ENCODE measurements around the gene ROBO3.
A peak's percentile ranks its signal among the peaks of the same experiment; 100 is the strongest.

ROBO3 gene

GRCh38 chr11:124875401-124875800, 10.2 kb downstream of the ROBO3 start:
- Histone ChIP-seq H3K27me3 (ENCODE audit: low read length) (no peaks in the 10 kb centered on the region), H3K4me2 (ENCODE audit: low read depth, low read length, poor library complexity, severe bottlenecking) (no peak overlapping the region), H3K9ac (ENCODE audit: low read length) (no peak overlapping the region)

DNA sequence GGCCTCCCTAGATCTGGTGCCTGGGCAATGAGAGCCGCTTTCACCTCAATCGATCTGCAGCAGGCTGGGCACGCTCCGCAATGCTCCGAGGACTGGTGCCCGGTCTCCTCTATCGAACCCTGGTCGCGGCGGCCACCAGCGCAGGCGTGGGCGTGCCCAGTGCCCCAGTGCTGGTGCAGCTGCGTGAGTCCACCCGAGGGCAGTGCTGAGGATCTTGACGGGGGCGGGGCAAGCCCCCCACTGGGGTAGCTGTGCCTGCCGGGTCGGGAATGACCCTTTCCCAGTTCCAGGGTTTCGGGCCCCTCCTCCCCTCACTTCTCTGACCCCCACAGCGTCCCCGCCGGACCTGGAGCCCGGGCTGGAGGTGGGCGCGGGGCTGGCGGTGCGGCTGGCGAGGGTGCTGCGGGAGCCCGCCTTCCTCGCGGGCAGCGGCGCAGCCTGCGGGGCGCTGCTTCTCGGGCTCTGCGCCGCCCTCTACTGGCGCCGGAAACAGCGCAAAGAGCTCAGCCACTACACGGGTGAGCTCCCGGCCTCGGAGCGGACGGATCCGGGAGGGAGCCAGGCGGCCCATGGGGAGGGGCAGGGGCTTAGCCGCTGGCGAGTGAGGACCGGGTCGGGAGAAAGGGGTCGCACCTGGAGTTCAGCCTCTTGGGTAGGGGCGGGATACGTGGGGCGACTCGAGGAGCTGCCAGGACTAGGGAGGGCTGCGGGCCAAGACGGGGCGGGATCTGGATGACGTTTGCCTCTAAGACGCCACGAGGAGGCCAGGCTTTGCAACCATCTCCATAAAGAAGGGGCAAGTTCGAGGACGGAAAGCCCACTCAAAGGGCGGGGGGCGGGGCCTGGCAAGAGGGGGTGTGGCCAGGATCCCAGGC, 10.9 kb downstream of the ROBO3 start:
- no peaks in the 10 kb centered on the region for H4K20me1 ChIP-seq (ENCODE audit: low read depth, low read length)
- H3K9me3 ChIP-seq (ENCODE audit: insufficient read depth, low read length): no peaks in the 10 kb centered on the region
- H3F3A ChIP-seq (ENCODE audit: insufficient read depth): no peaks in the 10 kb centered on the region
- H3K4me2 ChIP-seq (ENCODE audit: low read depth, low read length, poor library complexity, severe bottlenecking): peak overlapping the region; percentile 69
- H3K9me2 ChIP-seq (replicated peaks; ENCODE audit: insufficient read depth, low read length): no peaks in the 10 kb centered on the region
- H3K36me3 ChIP-seq (ENCODE audit: low read length): no peaks in the 10 kb centered on the region
- peak overlapping the region; percentile 51 for H3K9ac ChIP-seq (ENCODE audit: low read length)
- peak; percentile 88; the same call in 1 of the 2 replicates for TF ChIP-seq EZH2phosphoT487 (conservative IDR thresholded peaks at IDR 0.05; ENCODE audit: low read length)
- TF ChIP-seq, protein P1, sequence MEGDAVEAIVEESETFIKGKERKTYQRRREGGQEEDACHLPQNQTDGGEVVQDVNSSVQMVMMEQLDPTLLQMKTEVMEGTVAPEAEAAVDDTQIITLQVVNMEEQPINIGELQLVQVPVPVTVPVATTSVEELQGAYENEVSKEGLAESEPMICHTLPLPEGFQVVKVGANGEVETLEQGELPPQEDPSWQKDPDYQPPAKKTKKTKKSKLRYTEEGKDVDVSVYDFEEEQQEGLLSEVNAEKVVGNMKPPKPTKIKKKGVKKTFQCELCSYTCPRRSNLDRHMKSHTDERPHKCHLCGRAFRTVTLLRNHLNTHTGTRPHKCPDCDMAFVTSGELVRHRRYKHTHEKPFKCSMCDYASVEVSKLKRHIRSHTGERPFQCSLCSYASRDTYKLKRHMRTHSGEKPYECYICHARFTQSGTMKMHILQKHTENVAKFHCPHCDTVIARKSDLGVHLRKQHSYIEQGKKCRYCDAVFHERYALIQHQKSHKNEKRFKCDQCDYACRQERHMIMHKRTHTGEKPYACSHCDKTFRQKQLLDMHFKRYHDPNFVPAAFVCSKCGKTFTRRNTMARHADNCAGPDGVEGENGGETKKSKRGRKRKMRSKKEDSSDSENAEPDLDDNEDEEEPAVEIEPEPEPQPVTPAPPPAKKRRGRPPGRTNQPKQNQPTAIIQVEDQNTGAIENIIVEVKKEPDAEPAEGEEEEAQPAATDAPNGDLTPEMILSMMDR (IDR thresholded peaks at IDR 0.05; ENCODE audit: insufficient read depth, low read length, poor library complexity, severe bottlenecking): peak; percentile 67
- H3K27me3 ChIP-seq (ENCODE audit: low read length): no peaks in the 10 kb centered on the region
- peak overlapping the region; percentile 81 for H2AFZ ChIP-seq (ENCODE audit: low read depth, low read length, severe bottlenecking)
- H3K4me3 ChIP-seq (ENCODE audit: insufficient read depth, low read length, poor library complexity, severe bottlenecking): peak overlapping the region; percentile 55
- no peaks in the 10 kb centered on the region for H3K79me2 ChIP-seq (ENCODE audit: insufficient read depth, low read length)
- no peak overlapping the region for H3K27ac ChIP-seq (ENCODE audit: low read depth, low read length)

More at GRCh38 chr11:124875401-124875800, 10.2 kb downstream of the ROBO3 start:
- no peaks in the 10 kb centered on the region for H3K9me3 ChIP-seq (ENCODE audit: insufficient read depth, low read length)
- no peaks in the 10 kb centered on the region for H3K79me2 ChIP-seq (ENCODE audit: insufficient read depth, low read length)
- no peaks in the 10 kb centered on the region for H4K20me1 ChIP-seq (ENCODE audit: low read depth, low read length)
- no peaks in the 10 kb centered on the region for H3F3A ChIP-seq (ENCODE audit: insufficient read depth)
- no peaks in the 10 kb centered on the region for H3K36me3 ChIP-seq (ENCODE audit: low read length)
- H2AFZ ChIP-seq (ENCODE audit: low read depth, low read length, severe bottlenecking): no peak overlapping the region
- no peak overlapping the region for H3K27ac ChIP-seq (ENCODE audit: low read depth, low read length)
- no peak overlapping the region for H3K4me3 ChIP-seq (ENCODE audit: insufficient read depth, low read length, poor library complexity, severe bottlenecking)
- no peaks in the 10 kb centered on the region for H3K9me2 ChIP-seq (replicated peaks; ENCODE audit: insufficient read depth, low read length)
- no peak for TF ChIP-seq EZH2phosphoT487 (conservative IDR thresholded peaks at IDR 0.05; ENCODE audit: low read length)
- TF ChIP-seq, protein P1 (IDR thresholded peaks at IDR 0.05; ENCODE audit: insufficient read depth, low read length, poor library complexity, severe bottlenecking): no peak

DNA sequence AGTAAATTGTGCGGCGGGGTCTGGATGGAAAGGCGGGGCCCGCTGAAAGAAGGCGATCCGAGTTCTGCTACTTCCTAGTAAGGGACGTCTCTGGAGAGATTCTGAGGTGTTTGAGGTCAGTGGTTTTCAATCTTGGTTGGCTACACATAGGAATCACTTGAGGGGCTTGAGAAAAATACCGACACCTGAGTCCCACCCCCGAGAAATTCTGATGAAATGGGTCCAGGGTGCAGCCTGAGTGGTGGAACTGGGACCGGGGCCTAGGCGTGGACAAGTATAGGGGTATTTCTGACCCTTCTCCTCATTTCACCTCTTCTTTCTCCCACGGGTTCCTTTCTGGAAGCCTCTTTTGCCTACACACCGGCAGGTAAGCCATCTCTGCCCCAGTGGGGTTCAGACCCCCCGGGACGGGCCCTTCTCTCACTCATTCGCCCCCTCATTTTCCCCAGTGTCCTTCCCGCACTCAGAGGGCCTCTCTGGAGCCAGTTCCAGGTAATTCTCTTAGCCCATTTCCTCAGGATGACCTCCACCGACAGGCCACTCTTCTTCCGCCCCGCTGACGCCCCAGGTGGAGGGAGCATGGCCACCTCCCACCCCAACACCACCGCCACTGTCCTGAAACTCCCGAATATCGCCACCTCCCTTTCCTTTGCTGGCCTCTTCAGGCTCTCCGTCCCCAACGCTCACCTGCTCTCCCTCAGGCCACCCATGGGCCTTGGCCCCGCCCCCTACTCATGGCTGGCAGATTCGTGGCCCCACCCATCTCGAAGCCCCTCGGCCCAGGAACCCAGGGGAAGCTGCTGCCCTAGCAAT, 11.8 kb downstream of the ROBO3 start:
- Histone ChIP-seq H2AFZ (ENCODE audit: low read depth, low read length, severe bottlenecking) (peak overlapping the region; percentile 81), H3K9me2 (replicated peaks; ENCODE audit: insufficient read depth, low read length) (no peaks in the 10 kb centered on the region), H3K27ac (ENCODE audit: low read depth, low read length) (no peak overlapping the region), H3K4me3 (ENCODE audit: insufficient read depth, low read length, poor library complexity, severe bottlenecking) (peak overlapping the region; percentile 55), H4K20me1 (ENCODE audit: low read depth, low read length) (no peaks in the 10 kb centered on the region), H3K27me3 (ENCODE audit: low read length) (no peaks in the 10 kb centered on the region), H3K4me2 (ENCODE audit: low read depth, low read length, poor library complexity, severe bottlenecking) (peak overlapping the region; percentile 69), H3K79me2 (ENCODE audit: insufficient read depth, low read length) (no peaks in the 10 kb centered on the region), H3K9ac (ENCODE audit: low read length) (no peak overlapping the region; the same call in 1 of the 2 replicates), H3F3A (ENCODE audit: insufficient read depth) (no peaks in the 10 kb centered on the region), H3K36me3 (ENCODE audit: low read length) (no peaks in the 10 kb centered on the region), H3K9me3 (ENCODE audit: insufficient read depth, low read length) (no peaks in the 10 kb centered on the region)
- TF ChIP-seq, protein P1 (IDR thresholded peaks at IDR 0.05; ENCODE audit: insufficient read depth, low read length, poor library complexity, severe bottlenecking): no peak
- no peak for TF ChIP-seq EZH2phosphoT487 (conservative IDR thresholded peaks at IDR 0.05; ENCODE audit: low read length)
